NCI-H187 (cell line): Measurements from ENCODE around the gene PDE6G.

Experiments
- DNase-seq, 2 experiments: peaks; one replicate each; lab custom pipeline; 2025; lab: John Stamatoyannopoulos, UW

Gene PDE6G

DNA sequence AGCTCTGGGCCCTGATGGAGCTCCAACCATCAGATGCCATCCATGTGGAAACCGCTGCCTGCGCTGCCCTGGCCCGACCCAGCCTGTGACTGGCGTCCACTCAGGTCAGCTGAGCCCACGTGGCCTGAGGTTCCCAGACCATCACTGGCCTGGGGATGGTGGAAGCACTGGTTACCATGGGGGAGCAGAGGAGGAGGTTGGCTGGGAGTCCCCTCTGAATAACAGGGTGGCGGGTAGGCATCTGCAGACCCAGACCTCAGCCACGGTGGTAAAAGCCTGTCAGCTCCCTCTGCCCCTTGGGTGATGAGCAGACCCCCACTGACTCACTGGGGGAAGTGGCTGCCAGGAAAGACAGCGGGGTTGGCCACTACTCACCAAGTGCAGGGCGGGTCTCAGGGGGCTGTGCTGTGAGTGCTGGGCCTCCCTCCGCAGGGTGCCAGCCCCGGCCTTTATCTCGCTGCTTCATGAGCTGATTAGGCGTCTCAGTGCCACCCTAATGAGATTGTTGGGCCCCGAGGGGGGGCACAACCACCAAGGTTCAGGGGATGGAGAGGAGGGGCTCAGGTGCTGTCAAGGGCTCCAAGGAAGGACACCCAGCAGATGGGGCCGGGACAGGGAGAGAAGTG lies at the start of gene PDE6G:
PDE6G (minus strand) TSS at position 425 of the 626 bp plus-strand sequence. CDS start 3,237 bp downstream, outside the sequence.
- no peak for DNase-seq

DNA sequence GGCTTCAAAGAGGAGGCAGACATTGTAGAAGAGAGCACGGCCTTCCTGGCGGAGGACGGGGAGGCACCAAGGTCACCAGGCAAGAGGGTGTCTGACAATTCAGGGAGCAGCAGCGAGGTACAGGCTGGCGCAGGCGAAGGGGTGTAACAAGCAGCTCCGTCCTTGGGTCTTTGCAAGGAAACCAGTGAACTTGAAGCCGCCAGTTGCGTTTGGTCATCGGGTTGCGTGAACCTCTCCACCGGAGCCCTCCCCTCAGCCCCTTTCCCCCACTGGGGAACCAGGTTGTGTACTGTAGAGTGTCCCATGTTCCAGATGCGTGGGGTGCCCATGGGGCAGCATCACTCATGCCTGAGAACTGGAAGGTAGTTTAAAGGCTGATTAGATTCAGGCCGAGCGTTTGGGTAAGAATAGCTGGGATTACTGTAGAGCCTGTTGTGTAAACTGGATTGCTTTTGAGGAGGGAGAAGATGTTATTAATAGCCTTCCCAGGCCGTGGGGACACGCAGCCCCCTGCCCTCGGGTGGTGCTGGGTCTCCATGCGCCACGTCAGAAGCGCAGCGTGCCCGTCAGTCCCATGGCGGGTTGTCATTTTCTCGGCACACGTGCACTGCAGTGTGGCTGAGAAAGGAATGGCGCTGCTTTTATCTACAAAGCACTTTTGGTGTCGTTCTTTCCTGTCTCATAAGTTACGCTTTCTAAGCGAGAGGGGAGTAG lies 49.3 kb upstream of the PDE6G start:
- DNase-seq = no peak

GRCh38 chr17:81703747-81704654 lies 47.7 kb upstream of the PDE6G start:
- no peak for DNase-seq

DNA sequence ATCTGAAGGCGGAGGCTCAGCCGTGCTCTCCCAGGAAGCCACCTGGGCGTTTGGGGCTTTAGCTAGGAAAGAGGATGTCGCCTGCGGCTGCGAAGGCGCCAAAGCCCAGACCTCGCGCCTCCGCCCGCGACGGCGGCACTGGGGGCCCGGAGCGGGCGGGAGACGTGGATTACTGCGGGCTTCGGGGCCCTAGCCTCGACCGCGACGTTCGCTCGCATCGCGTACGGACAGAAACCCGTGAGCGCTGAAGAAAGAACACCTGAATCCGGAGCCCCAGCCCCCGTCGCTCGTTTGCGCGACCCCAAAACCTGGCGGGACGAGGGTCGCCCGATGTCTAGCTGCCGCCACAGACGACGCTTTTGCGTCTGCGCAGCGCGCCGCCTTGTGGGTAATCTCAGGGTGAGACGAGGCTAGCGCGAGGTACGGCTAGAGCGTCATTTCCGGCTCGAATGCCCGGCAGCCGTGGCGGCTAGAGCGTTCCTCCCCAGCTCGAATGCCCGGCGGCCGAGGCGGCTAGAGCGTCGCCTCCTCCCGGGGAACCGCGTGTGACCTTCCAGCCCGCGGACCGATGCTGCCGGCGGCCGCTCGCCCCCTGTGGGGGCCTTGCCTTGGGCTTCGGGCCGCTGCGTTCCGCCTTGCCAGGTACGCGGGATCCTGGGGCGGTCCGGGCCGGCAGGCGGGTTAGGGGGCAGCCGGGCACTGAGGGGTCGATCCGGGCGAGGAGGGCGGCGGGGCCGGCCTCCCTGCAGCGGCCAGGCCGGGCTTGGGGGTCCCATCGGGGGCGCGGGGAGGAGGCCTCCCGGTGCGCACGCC lies 46.8 kb upstream of the PDE6G start, which contains the start of gene MRPL12:
MRPL12 (plus strand) TSS at position 434 of the 813 bp plus-strand sequence; CDS start at position 569, 135 bp downstream.
- peak; percentile 74 to 90 for DNase-seq

GRCh38 chr17:81701288-81702071 lies 45.1 kb upstream of the PDE6G start:
- no peak for DNase-seq

- no peak for DNase-seq
Observed at GRCh38 chr17:81700353-81701287, 44.3 kb upstream of the PDE6G start.

DNA sequence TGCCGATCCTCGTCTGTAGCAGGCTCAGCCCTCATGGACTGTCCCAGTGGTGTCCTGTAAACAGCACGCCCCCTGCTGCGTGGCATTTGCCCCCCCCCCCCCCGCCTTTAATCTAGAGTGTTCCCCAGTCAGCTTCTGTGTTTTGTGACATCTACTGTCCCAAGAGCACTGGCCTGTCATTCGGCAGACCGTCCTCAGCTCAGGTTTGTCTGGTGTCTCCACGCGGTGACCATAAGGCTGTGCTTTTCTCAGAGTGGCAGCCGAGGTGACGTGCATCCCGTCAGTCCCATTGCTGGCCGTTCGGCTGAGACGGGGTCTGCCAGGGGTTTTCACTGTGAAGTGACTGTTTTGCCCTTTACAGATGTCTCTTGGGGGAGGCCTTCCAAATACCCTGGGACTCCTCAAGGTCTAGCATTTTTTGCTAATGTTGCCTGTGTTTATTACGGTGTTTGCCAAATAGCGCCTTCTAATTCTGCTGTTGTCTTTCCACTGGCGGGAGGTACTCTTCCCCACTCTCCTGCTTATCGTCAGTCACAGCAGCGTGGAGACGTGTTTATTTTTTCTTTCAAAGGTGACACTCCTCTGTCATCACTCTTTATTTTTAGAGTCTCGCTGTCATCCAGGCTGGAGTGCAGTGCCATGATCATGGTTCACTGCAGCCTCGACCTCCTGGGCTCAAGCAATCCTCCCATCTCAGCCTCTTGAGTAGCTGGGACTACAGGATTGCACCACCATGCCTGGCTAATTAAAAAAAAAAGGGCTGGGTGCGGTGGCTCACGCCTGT lies 41.1 kb upstream of the PDE6G start:
- no peak for DNase-seq

DNA sequence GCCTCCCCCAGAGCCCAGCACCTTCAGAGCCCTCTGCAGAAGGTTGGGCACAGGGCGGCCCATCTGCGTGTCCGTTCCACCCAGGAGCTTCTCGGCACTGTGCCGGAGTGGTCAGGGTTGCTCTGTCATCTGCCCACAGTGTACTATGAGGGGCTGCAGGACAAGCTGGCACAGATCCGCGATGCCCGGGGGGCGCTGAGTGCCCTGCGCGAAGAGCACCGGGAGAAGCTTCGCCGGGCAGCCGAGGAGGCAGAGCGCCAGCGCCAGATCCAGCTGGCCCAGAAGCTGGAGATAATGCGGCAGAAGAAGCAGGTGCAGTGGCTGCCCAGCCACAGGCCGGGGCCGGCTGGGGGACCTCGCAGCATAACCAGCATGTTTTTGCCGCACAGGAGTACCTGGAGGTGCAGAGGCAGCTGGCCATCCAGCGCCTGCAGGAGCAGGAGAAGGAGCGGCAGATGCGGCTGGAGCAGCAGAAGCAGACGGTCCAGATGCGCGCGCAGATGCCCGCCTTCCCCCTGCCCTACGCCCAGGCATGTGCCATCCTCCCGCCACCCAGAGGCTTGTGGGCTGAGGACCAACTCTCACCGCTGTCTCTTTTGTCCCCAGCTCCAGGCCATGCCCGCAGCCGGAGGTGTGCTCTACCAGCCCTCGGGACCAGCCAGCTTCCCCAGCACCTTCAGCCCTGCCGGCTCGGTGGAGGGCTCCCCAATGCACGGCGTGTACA lies 40.0 kb upstream of the PDE6G start:
- DNase-seq = no peak

DNA sequence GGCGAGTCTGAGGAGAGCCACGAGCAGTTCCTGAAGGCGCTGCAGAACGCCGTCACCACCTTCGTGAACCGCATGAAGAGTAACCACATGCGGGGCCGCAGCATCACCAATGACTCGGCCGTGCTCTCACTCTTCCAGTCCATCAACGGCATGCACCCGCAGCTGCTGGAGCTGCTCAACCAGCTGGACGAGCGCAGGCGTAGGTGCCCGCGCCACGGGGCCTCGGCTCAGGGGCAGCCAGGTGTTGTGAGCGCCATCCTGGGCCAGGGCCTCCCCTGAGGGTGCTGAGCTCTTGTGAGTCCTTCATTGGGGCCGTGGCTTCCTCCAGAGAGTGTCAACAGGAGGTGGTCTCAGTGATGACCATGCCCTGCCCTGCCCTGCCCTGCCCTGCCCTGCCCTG lies 39.5 kb upstream of the PDE6G start:
- no peak for DNase-seq

- DNase-seq = no peak
Observed at GRCh38 chr17:81695211-81695610, 38.9 kb upstream of the PDE6G start.

DNA sequence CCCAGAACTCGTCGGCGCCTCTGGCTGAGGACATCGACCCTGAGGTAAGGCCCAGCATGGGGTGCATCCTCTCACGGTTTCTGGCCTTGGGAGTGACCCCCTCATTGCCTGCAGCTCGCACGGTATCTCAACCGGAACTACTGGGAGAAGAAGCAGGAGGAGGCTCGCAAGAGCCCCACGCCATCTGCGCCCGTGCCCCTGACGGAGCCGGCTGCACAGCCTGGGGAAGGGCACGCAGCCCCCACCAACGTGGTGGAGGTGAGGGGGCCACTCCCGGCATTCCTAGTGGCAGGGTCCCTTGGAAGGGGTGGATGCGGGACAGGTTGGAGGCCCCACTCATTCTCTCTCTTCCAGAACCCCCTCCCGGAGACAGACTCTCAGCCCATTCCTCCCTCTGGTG lies 38.5 kb upstream of the PDE6G start:
- DNase-seq = no peak

DNA sequence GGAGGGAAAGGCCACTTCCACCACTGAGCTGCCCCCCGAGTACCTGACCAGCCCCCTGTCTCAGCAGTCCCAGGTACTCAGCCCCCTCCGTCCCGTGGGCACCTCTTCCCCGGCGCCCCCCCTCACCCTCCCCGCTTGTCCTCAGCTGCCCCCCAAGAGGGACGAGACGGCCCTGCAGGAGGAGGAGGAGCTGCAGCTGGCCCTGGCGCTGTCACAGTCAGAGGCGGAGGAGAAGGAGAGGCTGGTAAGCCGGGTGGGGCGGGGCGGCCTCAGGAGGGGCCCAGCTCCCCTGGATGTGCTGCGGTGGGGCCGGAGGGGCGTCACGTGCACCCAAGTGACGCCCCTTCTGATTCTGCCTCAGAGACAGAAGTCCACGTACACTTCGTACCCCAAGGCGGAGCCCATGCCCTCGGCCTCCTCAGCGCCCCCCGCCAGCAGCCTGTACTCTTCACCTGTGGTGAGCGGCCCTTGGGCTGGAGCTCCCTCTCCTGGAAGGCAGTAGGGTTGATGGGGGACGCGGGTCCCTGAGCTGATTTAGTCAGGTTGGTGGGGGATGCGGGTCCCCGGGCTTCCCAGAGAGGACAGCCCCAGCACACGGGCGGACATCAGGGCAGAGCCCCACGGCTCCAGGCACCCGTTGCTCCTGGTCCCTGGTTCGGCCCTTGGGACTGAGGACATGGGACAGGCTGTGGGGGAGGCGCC lies 37.3 kb upstream of the PDE6G start:
- DNase-seq = no peak

GRCh38 chr17:81691608-81692007 lies 35.3 kb upstream of the PDE6G start:
- no peak for DNase-seq

- no peak for DNase-seq
Observed at GRCh38 chr17:81691196-81691595, 34.9 kb upstream of the PDE6G start.

- DNase-seq = no peak
Observed at GRCh38 chr17:81690549-81690948, 34.2 kb upstream of the PDE6G start.

DNA sequence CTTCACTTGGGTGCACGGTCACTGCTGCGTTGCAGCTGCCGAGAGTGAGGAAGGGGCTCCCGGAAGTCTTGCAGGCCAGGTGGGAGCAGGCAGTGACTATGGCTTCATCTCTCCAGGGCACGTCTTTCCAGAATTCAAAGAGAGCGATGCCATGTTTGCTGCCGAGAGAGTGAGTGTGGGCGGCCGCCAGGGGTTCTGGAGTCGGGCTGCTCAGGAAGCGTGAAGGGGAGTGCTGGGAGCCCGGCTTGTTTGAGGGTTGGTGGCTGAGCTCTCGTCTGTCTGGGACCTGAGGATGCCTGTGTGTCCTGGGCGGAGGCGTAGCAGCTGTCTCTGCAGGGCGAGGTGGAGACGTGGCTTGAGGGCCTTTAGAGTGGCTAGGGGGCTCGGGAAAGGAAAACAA lies 33.7 kb upstream of the PDE6G start:
- no peak for DNase-seq

DNA sequence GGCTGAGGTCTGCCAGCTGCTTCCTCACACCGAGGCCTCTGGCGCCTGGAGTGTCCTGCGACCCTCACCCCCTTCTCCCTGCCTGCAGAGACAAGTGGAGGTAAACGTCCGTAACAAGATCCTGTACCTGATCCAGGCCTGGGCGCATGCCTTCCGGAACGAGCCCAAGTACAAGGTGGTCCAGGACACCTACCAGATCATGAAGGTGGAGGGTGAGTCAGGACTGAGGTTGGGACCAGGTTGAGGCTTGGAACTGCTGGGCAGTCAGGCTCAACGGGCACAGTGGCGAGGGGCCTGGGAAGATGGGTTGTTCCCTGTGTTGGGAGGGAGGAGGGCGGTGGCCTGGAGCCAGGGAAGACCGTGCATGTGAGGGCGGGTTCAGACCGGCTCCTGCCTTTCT lies 32.3 kb upstream of the PDE6G start:
- no peak for DNase-seq
